ENCODE results near the gene ITGA11. TPM values are rescaled to one million over a fixed set of nuclear protein-coding genes. Genes with fewer than 3 reads are reported as not detected.

ITGA11 gene
- total RNA-seq, 1 donor from 2014 or later: 2.6 TPM

DNA sequence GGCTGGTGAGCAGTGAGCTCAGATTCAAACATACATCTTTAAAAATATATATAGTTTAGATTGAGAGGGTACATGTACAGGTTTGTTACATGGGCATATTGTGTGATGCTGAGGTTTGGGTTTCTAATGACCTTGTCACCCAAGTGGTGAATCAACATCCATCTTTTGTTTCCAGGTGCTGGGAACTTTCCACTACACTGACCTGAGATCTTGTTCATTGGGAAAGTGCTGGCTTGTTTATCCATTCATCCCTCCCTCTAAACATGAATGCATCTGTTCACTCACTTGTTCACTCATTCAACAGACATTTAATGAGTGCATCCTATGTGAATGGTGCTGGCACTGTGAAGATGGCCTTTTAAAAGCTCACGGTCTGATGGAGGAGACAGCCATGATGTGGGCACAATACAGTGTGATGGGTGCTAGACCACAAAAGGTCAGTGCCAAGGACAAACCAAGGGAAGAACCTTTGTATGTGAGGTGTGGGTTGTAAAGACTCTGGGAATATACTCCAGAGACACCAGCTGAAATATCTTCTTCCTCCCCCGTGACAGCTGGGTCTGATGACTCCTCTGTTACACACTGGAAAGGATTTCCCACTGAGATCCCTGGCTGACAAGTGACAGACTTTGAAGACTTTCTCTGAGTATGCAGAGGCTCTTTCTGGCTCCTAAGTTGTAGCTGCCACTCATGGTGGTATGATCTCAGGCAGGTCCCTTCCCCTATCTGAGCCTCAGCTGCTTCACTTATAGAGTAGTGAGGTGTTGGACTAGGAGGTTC is 16.2 kb upstream of the ITGA11 start:
- DNase-seq (ENCODE audit: low spot score): no peak

DNA sequence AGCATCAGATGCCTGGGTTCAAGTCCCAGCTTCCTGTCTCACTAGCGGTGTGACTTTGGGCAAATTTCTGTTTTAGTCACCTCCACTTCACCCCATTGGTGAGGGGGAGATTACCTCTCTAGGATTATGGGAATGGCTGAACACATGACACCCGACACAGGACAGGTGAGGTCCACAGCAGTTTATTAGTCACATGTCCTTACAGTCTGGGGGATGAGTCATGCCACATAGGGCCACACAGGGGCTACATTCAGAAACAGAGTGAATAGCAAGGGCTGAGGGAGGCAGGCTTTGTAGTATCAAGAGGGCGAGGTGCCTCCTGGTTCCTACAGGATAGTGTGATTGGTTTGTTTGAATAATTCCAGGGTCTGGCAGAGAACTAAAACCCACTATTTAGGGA is 15.2 kb upstream of the ITGA11 start:
- no peak for DNase-seq (ENCODE audit: low spot score)

DNA sequence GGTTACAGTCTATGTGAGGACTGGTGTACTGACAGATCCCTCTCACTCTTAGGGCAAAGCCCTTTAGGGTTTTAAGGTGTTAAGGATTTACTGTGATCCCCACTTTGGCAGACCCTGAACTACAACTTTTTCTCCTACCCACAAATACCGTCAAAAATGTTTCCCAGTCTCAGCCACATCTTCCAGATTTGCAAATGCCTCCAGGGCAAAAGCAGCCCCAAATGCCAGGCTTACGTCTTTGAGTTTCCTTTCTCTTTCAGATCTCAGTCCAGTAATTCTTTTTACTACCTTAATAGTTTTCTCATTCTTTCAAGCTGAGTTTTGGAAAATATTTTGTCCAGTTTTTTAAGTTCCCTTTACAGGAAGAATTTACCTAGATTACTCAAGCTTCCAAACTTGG is 13.4 kb upstream of the ITGA11 start:
- DNase-seq (ENCODE audit: low spot score): no peak

DNA sequence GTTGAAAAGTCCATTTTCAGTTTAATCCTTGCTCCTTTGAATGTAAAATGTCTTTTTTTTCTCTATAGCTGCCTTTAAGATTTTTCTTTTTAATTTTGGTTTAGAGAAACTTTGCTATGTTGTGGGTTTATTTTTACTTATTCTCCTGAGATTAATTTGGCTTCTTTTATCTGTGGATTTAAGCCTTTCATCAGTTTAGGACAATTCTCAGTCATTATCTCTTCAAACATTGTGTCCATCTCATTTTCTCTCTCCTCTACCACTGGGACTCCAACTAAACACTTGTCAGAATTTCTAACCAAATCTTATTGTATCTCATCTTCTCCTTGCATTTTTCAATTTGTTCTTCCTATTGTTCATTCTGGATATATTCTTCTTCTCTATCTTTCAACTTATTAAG is 12.4 kb upstream of the ITGA11 start:
- DNase-seq (ENCODE audit: low spot score): no peak

DNA sequence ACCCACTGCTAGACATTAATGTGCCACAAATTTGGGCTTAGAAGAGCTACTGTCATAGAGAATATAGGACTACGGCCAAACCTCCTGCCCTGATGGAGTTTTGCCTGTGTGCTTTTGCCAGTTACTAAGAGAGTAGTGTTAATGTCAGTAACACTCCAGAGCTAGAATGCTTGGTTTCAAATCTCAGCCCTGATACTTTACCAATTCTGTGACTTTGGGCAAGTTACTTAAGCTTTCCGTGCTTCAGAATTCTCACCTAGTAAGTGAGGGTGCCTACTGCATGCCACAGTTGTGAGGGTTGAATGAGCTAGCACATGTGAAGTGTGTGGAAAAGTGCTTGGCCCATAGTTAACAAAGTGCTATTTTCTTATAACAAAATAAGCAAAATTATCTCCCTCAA is 10.9 kb upstream of the ITGA11 start:
- DNase-seq (ENCODE audit: low spot score): no peak

DNA sequence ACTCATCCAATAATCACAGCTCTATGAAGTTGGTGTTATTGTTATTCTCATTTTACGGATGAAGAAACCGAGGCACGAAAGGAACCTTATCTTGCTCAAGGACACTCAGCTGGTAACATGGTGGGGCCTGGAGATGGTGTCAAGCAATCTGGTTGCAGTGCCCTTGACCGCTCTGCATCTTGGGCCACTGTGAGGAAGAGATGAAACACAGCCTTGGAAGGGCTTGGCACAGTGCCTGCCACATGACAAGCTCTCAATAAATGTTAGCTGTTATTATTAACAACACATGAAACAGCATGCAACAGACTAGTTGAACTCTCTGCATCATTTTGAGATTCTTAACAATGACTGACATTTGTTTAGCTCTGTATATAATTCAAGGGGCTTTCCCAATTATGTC is 10.1 kb upstream of the ITGA11 start:
- DNase-seq (ENCODE audit: low spot score): no peak

DNA sequence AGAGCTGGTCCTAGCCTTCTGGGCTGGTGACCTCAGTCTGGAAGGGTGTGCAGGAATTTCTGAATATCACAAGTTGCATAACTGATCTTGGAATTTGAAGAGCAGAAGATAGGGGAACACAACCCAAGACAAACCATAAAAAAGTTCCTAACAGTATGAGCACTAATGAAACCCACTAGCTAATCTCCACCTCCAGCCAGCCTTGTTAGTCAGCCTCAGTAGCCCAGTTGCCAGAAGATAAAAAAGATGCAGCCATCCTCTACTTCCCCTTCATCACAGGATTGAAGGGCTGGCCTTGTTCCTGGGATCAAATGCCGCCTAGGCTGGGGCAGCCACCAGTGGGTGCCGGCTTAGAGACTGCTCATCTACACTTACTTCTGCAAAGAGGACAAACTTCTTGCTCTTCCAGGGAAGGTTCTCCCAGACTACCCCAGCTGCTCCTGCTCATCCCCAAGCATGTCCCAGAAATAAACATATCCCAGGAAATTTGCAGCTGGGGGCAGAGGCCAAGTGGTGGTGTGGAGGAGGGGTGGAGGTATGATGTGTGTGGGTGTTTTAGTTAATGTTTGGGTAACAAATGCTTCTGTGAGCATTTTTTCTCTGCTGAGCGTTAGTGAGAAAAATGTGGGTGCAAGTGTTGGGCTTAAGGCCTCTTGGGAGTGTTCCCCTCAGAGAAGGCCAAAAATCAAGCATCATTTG is 9.2 kb upstream of the ITGA11 start:
- DNase-seq (ENCODE audit: low spot score): no peak

DNA sequence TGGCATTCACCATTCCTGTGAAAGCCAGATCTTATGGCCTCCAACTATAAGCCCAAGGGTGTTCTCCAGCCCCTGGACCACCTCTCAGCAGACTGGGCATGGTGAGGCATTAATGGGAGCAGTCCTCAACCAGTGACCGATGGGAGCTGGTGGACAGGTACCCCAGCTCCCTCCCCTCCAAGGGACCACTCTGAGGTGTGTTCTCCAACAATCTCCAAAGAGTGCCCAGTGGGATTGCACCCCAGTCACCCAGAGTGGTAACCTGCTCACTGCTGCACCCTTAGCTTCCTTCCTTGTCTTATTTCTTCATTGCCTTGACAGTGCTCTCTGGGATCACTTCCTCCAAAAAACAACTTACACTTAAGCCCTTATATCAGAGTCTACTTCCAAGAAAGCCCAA is 8.2 kb upstream of the ITGA11 start:
- no peak for DNase-seq (ENCODE audit: low spot score)

DNA sequence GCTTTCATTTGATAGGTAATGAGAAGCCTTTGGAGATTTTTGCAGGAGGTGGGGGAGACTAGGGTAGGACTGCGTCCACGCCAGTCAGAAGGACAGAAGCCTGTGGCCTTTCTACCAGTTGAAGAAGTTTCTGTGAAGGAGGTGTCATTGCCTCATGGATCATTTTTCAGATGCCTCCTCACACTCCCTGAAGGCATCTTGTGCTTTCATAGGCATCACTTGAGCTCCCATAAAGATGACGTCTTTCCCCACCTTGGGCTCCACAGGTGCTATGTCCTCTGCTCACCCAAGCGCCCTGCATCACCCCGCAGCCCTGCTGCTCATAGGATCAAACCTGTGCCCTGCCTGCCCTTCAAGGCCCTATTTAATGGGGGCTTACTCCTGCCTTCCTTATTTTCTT is 7.5 kb upstream of the ITGA11 start:
- no peak for DNase-seq (ENCODE audit: low spot score)

DNA sequence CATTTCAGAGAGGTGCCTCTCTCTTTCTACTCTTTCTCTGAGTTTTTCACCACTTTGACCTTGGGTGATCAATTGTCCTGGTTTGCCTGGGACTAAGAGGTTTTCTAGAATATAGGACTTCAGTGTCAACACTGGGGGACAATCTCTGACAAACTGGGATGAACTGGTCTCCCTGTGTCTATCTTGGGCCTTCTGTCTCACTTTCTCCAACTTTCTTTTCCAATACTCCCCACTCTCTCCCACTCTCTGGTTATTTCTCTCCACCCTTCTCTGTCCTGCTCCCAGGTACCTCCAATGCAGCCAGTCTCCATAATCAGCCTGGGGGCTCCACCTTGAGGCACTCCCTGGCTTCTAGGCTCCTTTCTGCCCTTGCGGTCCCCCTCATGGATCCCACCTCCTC is 4.7 kb upstream of the ITGA11 start:
- no peak for DNase-seq (ENCODE audit: low spot score)

DNA sequence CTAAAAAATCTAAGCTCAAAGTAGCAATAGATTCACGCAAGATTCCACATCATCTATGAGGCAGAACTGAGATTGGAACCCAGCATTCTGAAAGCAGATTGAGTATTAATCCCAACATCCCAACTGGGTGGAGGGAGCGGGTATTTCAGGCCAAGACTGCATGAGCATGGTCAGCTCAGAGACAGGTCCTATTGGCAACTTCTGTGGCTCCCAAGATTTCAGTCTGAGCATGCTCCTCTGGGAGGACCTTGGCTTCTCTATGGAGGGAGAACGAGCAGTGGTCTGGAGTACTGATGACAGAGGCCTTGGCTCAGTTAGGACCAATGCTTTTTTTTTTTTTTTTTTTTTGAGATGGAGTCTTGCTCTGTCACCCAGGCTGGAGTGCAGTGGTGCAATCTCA is 4.0 kb upstream of the ITGA11 start:
- no peak for DNase-seq (ENCODE audit: low spot score)

DNA sequence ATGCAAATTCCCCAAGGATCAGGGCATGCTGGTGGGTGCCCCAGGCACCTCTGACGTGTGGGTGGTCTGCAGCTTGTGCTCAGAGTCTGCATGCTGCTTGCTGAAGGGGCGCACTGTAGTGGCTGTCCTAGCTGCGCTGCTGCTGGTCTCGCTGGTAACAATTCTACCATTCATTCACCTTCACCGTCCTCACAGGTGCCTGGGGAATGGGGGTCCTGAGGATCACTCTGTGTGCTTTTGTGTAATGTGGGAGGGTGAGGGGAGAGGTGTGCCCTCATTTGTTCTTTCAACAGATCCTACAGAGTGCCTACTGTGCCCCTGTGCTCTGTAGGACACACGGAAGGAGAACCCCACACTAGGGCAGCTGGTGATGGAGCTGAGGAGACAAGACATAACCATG is 2.1 kb upstream of the ITGA11 start:
- no peak for DNase-seq (ENCODE audit: low spot score)

DNA sequence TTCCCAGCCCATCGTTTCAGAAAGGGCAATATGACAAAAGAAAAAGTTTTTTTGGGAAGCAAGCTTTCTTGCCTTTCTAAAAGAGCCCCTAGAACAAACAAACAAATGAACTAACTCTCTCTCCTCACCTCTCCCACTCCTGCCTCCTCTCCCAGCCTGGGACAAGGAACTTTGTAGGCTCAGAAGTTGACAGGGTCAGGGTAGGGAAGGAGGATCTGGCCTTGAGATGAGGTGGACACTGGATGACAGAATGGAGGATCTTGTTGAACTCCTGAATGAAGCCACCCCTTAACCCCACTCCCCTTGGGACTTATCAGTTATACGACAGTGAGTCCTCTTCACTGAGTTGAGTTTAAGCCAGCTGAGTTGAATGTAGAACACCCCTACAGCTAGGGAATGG is 1.6 kb upstream of the ITGA11 start:
- DNase-seq (ENCODE audit: low spot score): peak; percentile 6

DNA sequence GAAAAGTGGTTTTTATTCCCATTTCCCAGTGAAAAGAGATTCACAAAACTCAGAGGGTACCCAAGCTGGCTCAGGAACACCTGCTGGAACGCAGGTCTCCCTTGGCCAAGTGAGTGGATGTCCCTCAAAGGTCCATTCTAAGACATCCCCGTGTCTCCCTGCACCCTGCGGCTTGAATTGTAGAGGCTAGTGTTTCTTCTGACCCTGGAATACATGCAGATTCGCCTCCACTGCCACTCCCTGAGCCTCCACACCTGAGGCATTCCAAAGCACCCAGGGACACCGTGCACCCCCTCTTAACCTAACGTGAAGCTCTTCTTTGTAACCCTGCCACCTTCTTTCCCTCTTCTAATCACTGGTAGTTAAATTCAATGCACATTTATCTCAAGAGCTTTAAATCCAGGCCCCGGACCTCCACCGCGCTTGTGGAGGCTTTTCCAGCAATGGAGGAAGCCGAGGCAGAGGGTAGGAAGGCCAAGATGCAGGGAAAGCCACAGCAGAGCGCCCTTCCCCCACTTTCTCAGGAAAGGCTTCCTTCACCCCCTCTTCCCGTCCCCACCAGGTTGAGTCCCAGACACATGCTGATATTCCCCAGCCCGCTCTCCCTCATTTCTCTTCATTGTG is 590 bp upstream of the ITGA11 start:
- DNase-seq (ENCODE audit: low spot score): peak; percentile 7

DNA sequence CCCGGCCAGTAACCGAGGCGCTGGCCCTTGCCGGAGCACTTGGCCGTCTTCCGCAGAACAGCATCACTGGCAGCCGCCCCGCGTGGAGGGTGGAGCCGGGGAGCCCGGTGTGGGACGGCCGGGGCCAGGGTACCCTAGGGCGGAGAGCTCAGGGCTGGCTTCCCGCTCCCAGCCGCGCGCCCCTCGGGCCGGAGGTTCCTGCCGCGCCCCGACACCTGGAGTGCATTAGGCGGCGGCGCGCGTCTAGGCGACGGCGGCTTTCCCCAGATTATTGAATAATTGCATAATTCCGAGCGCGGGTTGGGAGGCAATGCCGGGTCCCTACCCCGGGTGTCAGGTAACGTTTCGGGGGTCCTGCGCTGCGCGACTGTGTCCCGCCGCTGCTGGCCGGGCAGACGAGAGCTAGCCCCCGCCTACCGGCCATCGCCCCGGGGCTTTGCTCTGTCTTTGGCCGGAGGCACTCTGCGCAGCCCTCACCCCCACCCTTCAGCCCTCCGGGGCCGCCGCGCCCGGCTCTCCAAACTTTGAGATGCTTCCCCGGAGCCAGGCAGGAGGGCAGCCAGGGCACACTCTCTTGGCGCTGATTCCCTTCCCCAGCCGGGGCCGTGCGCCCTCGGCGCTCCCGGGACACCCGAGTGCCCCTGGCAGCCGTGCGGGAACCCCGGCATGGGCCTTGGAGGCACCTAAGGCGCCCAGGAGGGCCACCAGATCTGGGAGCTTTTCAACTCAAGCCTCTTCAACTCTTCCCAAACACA is 749 bp downstream of the ITGA11 start:
- peak; percentile 8 for DNase-seq (ENCODE audit: low spot score)

DNA sequence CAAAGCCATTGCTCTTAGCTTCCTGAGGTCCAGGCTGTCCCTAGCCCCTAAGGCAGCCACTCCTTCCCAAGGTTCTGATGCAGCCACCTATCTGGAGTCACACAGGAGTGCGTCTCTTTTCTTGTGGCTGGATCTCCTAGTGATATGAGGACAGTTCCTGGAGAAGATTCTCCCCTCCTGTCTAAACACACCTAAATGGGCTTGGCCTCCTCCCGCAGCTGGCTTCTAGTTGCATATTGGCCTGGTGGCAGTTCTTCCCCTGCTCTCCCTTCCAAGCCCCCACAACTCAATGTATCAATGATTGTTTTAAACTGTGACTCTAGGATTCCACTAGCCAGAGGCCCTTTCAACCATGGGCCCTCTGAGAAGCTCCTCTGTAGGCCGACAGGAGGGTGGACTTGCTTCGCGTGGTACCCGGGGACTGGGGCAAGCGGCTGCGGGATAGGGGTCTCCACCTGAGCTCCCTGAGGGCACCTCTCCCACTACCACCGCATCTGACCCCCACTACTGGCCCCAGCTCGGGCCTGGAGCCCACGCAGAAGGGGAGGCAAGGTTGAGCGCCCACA is 1.4 kb downstream of the ITGA11 start:
- DNase-seq (ENCODE audit: low spot score): no peak

DNA sequence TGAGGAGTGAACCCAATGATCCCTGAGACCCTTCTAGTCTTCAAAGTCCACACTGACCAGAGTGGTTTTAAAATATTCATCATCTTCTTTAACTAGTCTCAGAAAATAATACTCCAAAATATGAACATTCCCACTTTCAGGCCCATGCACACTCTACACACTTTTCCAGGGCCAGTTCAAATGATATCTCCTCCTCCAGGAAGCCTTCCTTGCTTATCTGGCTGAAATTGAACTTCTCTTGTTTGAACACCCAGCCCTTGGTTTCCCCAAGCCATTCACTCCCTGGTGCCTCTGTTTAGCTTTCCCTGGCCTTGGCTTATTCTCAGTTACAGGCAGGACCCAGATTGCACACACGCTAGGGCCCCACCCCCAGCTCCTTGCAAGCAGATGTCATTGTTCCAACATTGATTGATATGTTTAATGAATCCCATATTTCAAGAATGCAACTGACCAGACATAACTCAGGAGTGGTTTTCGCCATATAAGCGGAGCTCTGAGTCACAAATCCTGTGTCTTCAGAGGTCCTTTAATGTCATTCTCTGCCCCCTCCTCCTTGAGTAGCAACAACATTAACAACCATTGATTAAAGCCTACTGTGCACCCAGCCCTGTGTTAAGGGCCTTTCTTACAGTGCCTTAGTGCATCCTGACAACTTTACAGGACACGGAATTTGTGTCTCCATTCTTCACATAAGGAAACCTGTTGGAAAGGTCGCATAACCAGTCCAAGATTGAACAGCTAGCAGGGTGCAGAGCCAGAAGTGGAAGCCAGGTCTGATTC is 2.1 kb downstream of the ITGA11 start:
- DNase-seq (ENCODE audit: low spot score): no peak

DNA sequence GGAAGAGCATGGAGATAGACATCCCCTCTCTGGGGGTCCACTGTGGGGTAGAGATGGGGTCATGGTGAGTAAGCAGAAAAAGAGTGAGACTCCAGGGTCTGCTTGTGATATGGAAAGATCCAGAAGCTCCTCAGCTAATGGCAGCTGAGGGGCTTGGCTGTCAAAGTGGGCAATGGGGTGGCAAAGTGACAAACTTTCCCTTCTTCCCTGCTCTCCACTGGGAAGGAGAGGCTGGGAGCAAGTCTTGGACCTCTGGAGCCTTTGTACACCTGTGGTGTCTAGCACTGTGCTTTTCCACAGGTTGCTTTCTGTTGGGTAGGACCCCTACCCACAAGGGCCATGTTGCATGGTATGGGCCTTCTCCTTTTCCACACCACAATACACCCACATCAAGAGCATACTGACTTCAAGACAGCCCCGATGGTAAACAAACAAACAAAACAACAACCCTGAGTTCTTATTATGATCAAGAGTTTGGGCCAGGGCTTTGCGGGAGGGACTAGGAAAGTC is 3.5 kb downstream of the ITGA11 start:
- DNase-seq (ENCODE audit: low spot score): no peak

DNA sequence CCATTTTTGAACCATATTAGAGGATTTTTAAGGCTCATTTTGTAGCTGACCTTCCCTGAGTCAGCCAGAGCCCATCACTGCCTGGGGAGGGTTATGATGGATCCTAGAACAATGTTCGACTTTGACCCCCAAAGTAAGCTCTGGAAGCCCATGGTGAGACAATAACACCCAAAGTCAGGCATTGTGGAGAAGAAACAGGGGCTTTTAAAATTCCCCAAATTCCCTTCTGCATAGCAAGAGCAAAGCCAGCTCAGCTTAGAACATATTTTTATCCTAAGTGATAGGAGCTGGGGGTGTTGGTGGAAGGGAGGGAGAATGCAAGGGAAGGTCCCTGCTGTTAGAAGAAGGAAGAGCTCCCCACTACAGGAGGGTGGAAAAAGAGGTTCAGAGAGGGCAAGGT is 4.0 kb downstream of the ITGA11 start:
- no peak for DNase-seq (ENCODE audit: low spot score)

DNA sequence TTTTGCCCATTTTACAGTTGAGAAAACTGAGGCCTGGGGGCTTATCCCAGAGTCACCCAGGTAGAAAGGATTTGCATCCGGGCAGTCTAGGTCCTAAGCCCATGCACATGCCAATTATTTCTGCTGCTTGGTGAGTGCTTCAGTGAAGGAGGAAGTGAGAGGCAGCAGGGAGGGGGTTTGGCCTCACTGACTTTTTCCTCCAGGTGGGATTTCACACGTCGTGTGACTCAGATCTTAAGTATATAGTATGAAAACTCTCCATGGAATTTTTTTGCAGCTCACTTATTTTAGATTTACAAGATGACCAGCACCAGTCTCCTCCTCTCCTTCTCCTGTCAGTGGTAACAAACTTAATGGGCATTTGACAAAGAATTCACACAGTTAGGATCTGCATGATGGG is 4.6 kb downstream of the ITGA11 start:
- DNase-seq (ENCODE audit: low spot score): no peak

DNA sequence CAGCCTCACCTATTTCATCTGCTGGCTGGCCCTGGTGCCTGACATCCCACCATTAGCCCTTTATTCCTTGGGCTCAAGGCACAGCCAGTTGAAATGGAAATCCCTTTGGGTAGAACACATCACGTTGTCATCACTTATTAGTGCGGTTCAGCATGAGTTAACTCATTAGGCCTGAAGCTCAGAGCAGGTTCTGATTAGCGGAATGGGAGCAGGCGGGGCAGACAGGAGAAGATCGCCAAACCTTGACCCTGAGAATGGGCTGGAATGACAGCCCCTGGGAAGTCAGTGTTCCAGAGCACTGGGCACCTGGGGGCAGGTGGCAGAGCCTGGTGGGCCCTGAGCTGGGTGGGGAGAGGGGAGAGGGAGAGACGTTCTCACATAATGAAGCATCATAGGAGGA is 5.8 kb downstream of the ITGA11 start:
- no peak for DNase-seq (ENCODE audit: low spot score)
